ENCODE data around the gene GPSM1. TPM values are rescaled to one million over a fixed set of nuclear protein-coding genes. Genes with fewer than 3 reads are reported as not detected.

Gene GPSM1
- total and polyA plus RNA-seq, 7 donors, result 0.34 to 2.3 (median 1.3) TPM

GRCh38 chr9:136299541-136299940 lies 27.8 kb upstream of the GPSM1 start:
- H3K27me3 ChIP-seq (ENCODE audit: insufficient read depth in 3 of 3, low read length in 2 of 3), result peaks cover 0 to 49% (median 12%) of the 10 kb centered on the region in 3 donors

DNA sequence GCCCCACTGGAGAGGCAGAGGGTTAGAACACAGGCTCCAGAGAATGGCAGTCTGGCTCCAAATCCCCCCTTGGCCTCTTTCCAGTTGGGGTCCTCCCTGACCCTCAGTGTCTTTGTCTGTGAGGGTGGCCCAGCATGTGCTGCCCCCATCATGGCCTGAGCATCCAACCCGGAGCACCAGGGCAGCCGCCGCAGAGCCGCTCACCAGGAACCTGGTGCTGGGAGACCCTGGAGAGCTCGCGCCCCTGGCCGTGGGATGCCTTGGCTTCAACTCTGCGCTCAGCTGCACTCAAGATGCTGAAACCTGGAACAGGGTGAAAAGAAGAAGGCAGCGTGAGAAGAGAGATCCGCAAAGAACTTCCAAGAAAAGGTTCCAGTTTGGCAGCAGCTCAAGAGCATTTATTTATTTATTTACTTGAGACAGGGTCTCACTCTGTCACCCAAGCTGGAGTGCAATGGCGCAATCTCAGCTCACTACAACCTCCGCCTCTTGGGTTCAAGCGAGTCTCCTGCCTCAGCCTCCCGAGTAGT lies 27.3 kb upstream of the GPSM1 start:
- H3K27me3 ChIP-seq (ENCODE audit: insufficient read depth in 3 of 3, low read length in 2 of 3), result peaks cover 0 to 53% (median 10%) of the 10 kb centered on the region in 3 donors
- 70 to 81% (median 72%) methylated on average over 14 of the region's 14 CpGs for WGBS, 3 donors
- no peaks in the 10 kb centered on the region for H3K9me3 ChIP-seq
- H3K27ac ChIP-seq, result no peak overlapping the region
- H3K4me1 ChIP-seq, result no peaks in the 10 kb centered on the region
- ATAC-seq (no peak), DNase-seq (no peak)
- no peaks in the 10 kb centered on the region for H3K36me3 ChIP-seq (ENCODE audit: insufficient read depth in 1 of 2, low read depth in 1 of 2)
- H3K4me3 ChIP-seq, result no peak overlapping the region
- TF ChIP-seq, protein P1, sequence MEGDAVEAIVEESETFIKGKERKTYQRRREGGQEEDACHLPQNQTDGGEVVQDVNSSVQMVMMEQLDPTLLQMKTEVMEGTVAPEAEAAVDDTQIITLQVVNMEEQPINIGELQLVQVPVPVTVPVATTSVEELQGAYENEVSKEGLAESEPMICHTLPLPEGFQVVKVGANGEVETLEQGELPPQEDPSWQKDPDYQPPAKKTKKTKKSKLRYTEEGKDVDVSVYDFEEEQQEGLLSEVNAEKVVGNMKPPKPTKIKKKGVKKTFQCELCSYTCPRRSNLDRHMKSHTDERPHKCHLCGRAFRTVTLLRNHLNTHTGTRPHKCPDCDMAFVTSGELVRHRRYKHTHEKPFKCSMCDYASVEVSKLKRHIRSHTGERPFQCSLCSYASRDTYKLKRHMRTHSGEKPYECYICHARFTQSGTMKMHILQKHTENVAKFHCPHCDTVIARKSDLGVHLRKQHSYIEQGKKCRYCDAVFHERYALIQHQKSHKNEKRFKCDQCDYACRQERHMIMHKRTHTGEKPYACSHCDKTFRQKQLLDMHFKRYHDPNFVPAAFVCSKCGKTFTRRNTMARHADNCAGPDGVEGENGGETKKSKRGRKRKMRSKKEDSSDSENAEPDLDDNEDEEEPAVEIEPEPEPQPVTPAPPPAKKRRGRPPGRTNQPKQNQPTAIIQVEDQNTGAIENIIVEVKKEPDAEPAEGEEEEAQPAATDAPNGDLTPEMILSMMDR (IDR thresholded peaks at IDR 0.05), result no peak
- intact Hi-C loops (cut with DNase I), result no loop called here

More at GRCh38 chr9:136299541-136299940, 27.8 kb upstream of the GPSM1 start:
- no peak overlapping the region for H3K4me3 ChIP-seq
- intact Hi-C loops (cut with DNase I), result no loop called here
- no peaks in the 10 kb centered on the region for H3K36me3 ChIP-seq (ENCODE audit: insufficient read depth in 1 of 2, low read depth in 1 of 2)
- TF ChIP-seq, protein P1 (IDR thresholded peaks at IDR 0.05), result no peak
- no peaks in the 10 kb centered on the region for H3K9me3 ChIP-seq
- DNase-seq (no peak), ATAC-seq (no peak)
- WGBS, 3 donors, result 33 to 39% (median 38%) methylated on average over 7 of the region's 7 CpGs
- no peaks in the 10 kb centered on the region for H3K4me1 ChIP-seq
- H3K27ac ChIP-seq, result no peak overlapping the region

DNA sequence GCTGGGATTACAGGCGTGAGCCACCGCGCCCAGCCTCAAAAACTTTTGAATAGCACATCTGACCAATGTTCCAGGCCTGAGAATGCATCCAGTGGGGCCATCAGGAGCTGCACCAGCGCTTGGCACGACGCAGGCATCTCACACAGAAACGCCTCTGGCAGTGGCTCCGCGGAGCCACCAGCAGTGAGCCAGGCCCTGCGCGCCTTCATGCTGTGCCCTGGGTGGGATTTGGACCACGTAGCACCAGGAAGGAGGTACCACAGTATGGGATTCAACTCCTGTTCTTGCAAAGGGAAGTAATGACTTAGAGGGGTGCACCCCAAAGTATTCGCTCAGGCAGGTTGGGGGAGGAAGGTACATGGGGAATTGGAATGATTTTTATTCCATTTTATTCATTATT lies 26.5 kb upstream of the GPSM1 start:
- DNase-seq, result no peak
- TF ChIP-seq, protein P1 (IDR thresholded peaks at IDR 0.05), result no peak
- intact Hi-C loops (cut with DNase I), result no loop called here
- H3K4me1 ChIP-seq, result no peaks in the 10 kb centered on the region
- WGBS, 3 donors, result 82 to 86% (median 86%) methylated on average over 13 of the region's 13 CpGs
- H3K4me3 ChIP-seq, result no peak overlapping the region
- H3K27ac ChIP-seq, result no peak overlapping the region
- H3K27me3 ChIP-seq (ENCODE audit: insufficient read depth in 3 of 3, low read length in 2 of 3), result peaks cover 0 to 55% (median 7%) of the 10 kb centered on the region in 3 donors
- no peaks in the 10 kb centered on the region for H3K9me3 ChIP-seq
- no peaks in the 10 kb centered on the region for H3K36me3 ChIP-seq (ENCODE audit: insufficient read depth in 1 of 2, low read depth in 1 of 2)
- ATAC-seq, result no peak

- 80 to 82% (median 82%) methylated on average over 11 to 12 of the region's 12 CpGs for WGBS, 3 donors
- H3K36me3 ChIP-seq (ENCODE audit: insufficient read depth in 1 of 2, low read depth in 1 of 2), result no peaks in the 10 kb centered on the region
- no peak for DNase-seq
- TF ChIP-seq, protein P1 (IDR thresholded peaks at IDR 0.05), result no peak
- no peak overlapping the region for H3K4me3 ChIP-seq
- no peaks in the 10 kb centered on the region for H3K4me1 ChIP-seq
- no peaks in the 10 kb centered on the region for H3K9me3 ChIP-seq
- no peak for ATAC-seq
- intact Hi-C loops (cut with DNase I), result no loop called here
- no peak overlapping the region for H3K27ac ChIP-seq
- peaks cover 0 to 45% (median 4%) of the 10 kb centered on the region in 3 donors for H3K27me3 ChIP-seq (ENCODE audit: insufficient read depth in 3 of 3, low read length in 2 of 3)
Observed at GRCh38 chr9:136302527-136302926, 24.8 kb upstream of the GPSM1 start.
